AG10803 (cell line): Measurements from ENCODE around the gene TMOD2.

Experiments
- DNase-seq: peaks from one replicate; pipeline ENCODE4 v3.0.0; 2010; ENCODE audit warnings: low read depth
- H3K4me3 ChIP-seq: 2 replicates; pipeline ENCODE4 v1.5.1; 2011; ENCODE audit warnings: mild to moderate bottlenecking, low read length, control low read depth
- CTCF ChIP-seq: conservative IDR thresholded peaks from 2 replicates; pipeline ENCODE4 v1.5.1; 2011; ENCODE audit warnings: mild to moderate bottlenecking, low read length, control low read depth, inconsistent platforms

Gene TMOD2

GRCh38 chr15:51724673-51725072, 26.7 kb upstream of the TMOD2 start:
- no peak for TF ChIP-seq CTCF
- no peak overlapping the region for H3K4me3 ChIP-seq
- DNase-seq, result no peak

GRCh38 chr15:51726302-51727073, 24.9 kb upstream of the TMOD2 start:
- no peak overlapping the region for H3K4me3 ChIP-seq
- peak; percentile 13; the same call in 1 of the 2 replicates for TF ChIP-seq CTCF
- peak; percentile 80 for DNase-seq

GRCh38 chr15:51727141-51727897, 24.1 kb upstream of the TMOD2 start:
- DNase-seq, result peak; percentile 50
- H3K4me3 ChIP-seq, result no peak overlapping the region
- peak; percentile 37 for TF ChIP-seq CTCF

GRCh38 chr15:51731549-51732267, 19.7 kb upstream of the TMOD2 start:
- H3K4me3 ChIP-seq, result peak overlapping the region; percentile 20
- no peak for DNase-seq
- no peak for TF ChIP-seq CTCF

GRCh38 chr15:51732646-51733045, 18.8 kb upstream of the TMOD2 start:
- DNase-seq, result no peak
- TF ChIP-seq CTCF, result no peak
- H3K4me3 ChIP-seq, result no peak overlapping the region

GRCh38 chr15:51735228-51736010, 16.0 kb upstream of the TMOD2 start:
- TF ChIP-seq CTCF, result peak; percentile 28
- DNase-seq, result no peak
- H3K4me3 ChIP-seq, result no peak overlapping the region
